HG02884 (cell line): ENCODE data around the gene CHD5.
"Not testable (repeated sequence)": the region's sequence is repeated elsewhere in the genome, so short reads cannot be mapped to it uniquely, and the experiment has no call there.

Experiments
- ATAC-seq: cut with Tn5 transposase; IDR thresholded peaks from one replicate; pipeline ENCODE4 v1.9.1; 2021; ENCODE audit warnings: mild to moderate bottlenecking, moderate library complexity; ENCODE audit not compliant: unreplicated experiment

The CHD5 gene

DNA sequence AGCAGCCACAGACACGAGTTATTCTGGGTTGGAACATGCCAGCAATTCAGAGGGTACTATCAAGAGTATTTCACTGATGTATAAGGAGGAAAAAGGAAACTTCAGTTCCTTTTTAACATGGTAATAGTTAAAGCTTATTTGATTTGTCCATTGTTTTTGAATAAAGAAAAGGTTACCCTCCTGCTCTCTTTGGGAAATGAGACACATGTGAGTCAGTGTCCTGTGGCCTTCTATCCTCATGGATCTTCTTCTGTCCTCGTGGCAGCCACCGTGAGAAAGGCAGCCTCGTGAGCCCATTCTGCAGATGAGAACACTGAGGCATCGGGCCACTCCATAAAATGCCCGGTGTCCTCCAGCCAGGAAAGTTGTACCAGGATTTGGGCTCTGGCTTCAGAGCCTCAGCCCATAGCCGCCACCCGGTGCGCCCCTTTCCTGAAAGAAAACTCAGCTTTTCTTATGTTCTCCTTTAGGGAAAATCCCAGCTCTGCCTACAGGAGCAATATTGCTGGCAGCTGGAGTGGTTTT, 109.6 kb downstream of the CHD5 start:
- no peak for ATAC-seq

DNA sequence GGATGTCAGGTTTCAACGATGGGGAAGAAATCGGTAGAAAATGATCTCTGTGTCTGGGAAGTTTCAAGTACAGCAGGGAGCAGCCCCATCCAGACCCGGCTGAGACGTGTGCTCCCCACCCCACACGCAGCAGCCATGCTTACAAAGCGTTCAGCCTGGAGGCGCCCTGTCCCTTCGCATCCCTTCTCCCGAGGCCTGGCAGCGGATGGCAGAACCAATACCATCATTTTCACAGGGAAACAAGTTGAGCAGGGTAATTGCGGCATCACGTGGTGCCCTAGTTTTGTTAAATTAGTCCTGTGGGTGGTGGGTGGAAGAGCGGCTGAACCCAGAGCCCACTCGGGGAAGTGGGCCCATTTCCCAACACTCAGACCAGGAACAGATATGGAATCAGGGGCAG, 110.5 kb downstream of the CHD5 start:
- ATAC-seq: no peak

DNA sequence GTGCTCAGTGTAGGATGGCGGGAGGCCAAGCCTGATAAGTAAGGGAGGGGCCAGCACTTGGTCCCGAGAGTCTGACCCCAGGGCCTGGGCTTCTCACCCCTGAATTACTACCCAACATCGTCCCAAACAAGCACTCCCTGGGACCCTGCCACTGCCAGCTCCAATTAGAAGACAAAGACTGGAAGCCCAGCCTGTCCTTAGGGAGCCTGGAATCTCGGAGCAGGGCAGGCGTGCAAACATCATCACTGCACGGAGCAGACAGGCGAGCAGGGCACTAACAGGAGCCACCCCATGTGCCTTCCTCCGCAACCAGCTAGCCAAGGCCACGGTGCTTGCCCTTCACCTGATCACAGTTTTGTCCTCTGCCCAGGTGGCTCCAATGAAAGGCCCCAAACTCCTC, 111.2 kb downstream of the CHD5 start:
- ATAC-seq: no peak

DNA sequence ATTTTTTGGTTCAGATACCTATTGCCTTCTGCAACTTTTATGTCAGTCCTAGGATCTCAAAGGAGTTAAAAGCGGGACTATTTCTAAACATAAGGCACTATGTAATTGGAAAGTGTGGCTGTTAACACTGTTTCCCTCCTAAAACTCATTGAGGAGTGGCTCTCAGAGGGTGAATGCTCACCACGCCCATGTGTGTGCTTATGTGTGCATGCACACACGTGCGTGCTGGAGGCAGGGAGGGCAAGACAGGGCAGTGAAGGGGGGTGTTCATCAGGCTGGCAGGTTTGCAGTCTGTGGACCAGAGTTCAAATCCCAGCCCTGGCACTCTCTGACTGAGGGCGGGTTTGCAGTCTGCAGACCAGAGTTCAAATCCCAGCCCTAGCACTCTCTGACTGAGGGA, 112.0 kb downstream of the CHD5 start:
- no peak for ATAC-seq

GRCh38 chr1:6066680-6067079, 113.4 kb downstream of the CHD5 start:
- no peak for ATAC-seq

DNA sequence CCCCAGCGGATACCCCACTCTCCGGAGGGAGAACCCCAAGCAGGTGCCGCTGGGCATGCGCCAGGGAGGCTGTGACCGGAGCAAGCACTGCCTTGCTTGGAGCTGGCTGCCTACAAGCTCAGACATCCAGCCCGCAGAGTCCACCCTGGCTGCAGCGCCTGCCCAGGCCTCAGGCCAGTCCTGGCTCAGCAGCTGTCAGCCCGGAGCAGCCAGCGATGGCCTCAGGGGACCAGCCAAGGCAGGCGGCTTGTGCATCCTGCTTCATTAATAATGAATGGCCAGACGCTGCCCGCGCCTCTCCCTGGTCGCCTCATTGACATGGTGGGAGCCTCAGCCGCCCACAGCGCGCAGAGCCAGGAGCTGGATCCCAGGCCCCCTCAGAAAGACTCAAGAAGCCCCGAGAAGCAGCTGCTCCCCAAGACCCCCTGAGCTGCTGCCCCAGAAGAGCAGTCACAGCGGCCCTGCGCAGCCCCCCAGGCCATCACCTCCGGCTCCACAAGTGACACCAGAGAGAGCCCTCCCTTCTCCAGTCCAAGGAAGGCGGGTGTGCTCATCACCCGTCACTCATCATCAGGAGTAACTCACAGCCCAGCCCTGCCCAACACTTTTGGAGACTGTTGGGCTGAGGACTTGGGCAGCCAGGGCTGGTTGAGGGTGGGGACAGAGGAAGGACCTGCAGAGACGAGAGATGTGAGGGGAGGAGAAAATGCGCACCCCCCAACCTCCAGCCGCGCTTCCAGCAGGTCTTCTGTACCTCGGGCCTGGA, 114.8 kb downstream of the CHD5 start:
- ATAC-seq: no peak

GRCh38 chr1:6063532-6064053, 116.5 kb downstream of the CHD5 start:
- ATAC-seq: not testable (repeated sequence)

DNA sequence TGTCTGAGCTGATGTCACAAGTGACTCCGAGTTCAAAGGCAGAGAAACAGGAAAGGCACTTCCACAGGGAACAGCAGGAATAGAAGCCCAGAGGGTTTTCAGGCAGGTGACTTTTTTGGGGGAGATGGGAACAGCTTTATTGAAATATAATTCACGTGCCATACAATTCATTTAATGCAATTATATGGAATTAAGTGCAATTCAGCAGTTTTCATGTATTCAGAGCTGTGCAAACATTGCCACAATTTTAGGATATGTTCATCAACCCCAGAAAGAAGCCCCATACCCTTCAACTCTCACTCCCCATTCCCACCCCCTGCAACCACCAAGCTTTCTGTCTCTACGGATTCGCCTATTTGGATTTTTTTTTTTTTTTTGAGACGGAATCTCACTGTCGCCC, 117.5 kb downstream of the CHD5 start:
- ATAC-seq: no peak

DNA sequence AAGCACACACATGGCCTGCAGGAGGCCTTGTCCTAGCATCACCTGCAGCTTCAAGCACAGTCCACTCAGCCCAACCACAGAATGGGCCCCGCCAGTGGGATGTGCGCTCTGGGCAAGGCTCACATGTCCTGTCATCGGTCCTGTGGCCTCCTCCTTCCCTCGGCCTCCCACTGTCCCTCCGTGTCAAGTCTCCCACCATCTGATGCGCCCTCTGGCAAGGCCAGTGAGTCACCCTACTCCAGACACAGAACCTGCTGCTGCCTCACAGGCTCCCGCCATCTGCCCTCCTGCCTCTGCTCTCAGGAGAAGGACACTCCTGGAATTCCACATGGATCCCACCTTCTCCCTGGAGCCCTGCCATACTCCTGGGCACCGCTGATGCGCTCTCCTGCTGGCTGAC, 120.3 kb downstream of the CHD5 start:
- no peak for ATAC-seq

DNA sequence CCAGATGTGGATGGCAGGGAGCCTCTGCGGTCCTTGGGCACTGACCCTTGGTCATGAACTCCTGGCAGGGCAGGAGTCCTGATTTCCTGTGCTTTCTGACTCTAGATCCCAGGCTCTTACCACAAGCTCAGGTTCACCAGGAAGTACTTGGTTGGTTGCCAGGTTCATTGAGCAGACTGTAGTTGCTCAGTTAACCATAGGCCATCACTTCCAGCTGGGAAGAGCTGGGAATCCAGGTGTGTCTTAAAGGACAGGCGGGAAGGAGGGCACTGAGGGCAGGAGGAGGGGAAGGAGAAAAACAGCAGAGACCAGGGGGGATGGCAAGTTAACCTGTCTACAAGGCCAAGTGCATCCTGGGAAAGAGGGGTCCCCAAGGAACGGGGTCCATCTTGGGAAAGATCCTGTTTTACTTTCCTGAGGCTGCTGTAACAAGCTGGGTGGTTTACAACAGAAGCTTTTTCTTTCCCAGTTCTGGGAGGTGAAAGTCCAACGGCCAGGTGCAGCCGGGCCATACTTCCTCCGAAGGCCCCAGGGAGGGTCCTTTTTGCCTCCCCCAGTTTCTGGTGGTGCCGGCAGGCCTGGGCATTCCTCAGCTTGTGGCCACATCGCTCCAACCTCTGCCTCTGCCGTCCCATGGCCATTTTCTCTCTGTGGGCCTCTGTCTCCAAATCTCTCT, 122.8 kb downstream of the CHD5 start:
- no peak for ATAC-seq

DNA sequence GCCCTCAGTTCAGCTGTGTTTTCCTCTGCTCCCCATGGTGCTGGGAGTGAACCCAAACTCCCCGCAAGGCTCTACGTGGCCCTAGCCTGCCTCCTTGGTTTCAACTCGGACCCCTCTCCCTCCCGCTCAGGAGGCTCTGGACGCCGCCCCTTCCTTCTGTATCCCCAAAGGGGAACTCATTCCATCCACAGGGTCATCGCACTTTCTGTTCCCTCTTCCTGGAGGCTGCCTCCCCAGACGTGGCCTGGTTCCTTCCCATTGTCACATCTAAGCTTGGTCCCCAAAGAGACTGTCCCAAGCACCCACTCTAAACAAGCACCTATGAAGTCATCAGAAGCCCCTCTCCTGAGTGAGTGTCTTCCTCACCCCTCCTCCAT, 123.6 kb downstream of the CHD5 start:
- ATAC-seq: no peak

GRCh38 chr1:6054596-6054995, 125.5 kb downstream of the CHD5 start:
- ATAC-seq: no peak

DNA sequence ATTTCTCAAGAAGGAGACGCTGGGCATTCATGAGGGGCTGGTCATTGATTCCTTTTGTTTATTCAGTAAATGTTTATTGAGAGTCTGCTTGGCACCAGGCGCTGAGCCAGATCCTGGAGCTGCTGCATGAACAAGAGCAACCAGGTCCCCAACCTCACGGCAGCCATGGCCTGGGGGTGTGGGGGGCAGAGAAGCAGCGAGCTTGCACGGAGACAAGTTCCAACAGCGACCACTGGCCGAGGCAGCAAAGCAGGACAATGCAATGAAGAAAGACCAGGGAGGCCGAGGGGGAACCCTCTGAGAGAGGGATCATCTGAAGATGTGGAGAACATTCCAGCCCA, 126.9 kb downstream of the CHD5 start:
- ATAC-seq: no peak

GRCh38 chr1:6052543-6053205, 127.4 kb downstream of the CHD5 start:
- ATAC-seq: no peak
